ENCODE results near the gene SYT9.
A peak's percentile ranks its signal among the peaks of the same experiment; 100 is the strongest.

SYT9 gene

DNA sequence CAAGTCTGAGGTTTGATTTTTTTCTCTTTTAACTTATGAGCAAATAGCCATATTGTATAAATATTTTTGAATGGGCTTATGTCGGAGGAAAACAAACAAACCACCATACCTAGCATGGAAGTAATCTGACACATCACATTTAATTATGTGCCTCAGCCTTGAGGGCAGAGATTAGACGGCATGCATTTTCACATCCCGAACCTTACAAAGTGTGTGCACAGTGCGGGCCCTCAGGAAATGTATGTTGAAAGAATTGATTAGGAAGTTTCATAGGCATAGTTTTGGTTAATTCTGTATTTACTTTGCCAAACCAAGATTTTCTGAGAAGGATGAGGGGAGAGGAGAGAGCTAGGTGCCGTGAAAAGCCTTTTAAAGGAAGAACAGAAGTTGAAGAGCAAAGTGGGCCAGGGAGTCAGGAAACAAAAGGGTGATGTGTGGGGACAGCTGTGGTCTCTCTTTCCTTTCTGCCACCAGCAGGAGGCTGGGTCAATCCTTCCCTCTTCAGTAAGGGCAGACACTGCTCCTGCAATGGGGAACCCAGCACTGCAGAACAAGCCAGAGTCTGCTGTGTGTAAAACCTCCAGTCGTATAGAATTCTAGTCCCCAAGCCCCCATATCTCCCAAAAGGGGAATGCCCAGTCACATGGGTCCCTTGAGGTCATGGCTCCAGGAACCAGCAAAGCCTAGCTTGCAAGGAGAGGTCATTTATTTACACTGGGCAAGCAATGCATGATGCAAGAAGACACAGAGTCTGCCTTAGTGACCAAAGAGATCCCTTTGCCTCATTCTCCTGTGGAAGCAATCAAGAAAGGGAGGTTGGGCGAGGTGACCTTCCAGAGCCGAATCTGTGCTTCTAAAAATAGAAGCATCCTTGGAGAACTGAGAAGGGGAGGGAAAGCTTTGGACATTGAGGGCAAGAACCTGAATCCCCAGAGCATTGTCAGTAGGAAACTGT, 162.5 kb downstream of the SYT9 start:
- H3K27me3 Mint-ChIP-seq = peaks cover 17% of the 10 kb centered on the region
- ATAC-seq (ENCODE audit: low read depth) = no peak
- no peak overlapping the region for H3K4me3 Mint-ChIP-seq
- H3K4me1 Mint-ChIP-seq = no peaks in the 10 kb centered on the region
- H3K36me3 Mint-ChIP-seq = peaks cover 5% of the 10 kb centered on the region
- no peak for DNase-seq (ENCODE audit: low spot score in 2 of 2)
- H3K9me3 Mint-ChIP-seq = peaks cover 2% of the 10 kb centered on the region
- no peak overlapping the region for H3K27ac Mint-ChIP-seq

DNA sequence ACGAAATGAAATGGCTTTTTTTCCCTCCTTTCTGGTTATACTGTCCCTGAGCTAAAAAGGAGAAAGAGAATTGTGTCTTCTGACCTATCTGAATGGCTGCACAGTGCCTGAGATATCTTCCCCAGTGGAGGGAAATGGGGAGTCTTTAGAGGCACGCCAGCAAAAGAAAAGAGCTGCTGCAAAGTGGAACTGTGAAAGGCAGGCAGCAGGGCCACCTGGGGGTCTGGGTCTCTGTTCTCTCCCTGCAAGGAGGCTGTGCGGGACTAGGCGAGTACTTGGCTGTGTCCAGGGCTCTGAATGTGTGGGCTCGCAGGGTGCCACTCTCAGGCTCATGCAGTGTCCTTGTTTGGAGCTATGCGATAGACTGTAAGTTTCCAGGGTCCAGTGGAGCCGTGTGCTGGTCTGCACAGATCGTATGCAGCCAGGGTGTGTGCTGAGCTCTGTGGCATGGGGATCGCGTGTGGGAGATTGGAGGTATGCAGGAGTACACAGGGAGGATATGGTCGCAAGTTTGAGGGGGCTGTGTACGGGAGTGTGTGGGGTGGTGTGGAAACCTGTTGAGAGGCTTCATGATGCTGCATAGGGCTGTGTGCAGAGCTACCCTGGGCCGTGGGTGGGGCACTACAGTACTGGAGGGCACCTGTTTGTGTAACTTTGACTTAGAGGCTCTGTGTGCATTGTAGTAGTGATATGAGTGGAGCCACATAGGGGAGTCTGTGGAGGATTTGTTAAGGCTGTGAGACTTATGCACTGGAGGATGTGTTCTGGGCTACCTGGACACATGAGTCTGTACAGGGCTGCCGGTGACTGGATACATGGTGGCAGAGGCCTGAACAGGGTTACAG, 163.5 kb downstream of the SYT9 start:
- ATAC-seq (ENCODE audit: low read depth) = no peak
- DNase-seq (ENCODE audit: low spot score in 2 of 2) = no peak
- no peaks in the 10 kb centered on the region for H3K4me1 Mint-ChIP-seq
- no peak overlapping the region for H3K4me3 Mint-ChIP-seq
- no peaks in the 10 kb centered on the region for H3K9me3 Mint-ChIP-seq
- no peak overlapping the region for H3K27ac Mint-ChIP-seq
- peaks cover 16% of the 10 kb centered on the region for H3K27me3 Mint-ChIP-seq
- H3K36me3 Mint-ChIP-seq = peaks cover 3% of the 10 kb centered on the region

DNA sequence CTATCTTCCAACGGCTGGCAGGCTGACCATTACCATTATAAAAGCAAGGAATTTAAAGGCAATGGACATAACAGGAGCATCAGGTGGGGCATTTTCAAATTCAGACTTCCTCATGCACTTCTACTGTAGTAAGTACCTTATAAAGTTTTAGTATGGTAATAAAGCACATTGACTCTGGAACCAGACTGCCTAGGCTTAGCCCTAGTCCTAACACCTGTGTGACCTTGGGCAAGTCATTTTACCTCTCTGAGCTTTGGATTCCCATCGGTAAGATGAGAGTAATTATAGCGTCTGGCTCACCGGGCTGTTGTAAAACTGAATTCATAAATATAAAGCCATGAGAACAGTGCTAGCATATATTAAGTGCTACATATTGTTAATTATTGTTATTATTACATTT, 164.4 kb downstream of the SYT9 start:
- ATAC-seq (ENCODE audit: low read depth) (no peak), DNase-seq (ENCODE audit: low spot score in 2 of 2) (no peak)
- peaks cover 15% of the 10 kb centered on the region for H3K27me3 Mint-ChIP-seq
- no peak overlapping the region for H3K4me3 Mint-ChIP-seq
- H3K27ac Mint-ChIP-seq = no peak overlapping the region
- peaks cover 3% of the 10 kb centered on the region for H3K36me3 Mint-ChIP-seq
- H3K9me3 Mint-ChIP-seq = no peaks in the 10 kb centered on the region
- H3K4me1 Mint-ChIP-seq = no peaks in the 10 kb centered on the region

DNA sequence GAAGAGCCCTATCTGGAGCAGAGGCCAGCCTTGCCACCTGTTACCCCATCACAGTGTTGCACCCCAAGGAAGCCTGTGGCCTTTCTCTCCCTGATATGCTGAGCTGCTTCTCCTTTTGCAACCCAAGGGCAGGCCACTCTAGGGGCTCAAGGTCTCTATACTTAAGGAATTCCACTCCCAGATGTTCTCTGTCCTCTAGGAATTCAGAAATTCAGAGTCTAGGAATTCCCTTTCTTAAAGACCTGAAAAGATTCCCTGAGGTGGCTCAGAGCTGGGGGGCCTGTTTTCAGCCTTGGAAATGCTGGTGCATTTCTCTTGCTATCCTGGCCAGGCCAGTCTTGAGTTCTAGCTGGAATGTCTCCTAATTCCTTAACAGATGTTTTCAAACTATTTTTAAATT, 165.6 kb downstream of the SYT9 start:
- Mint-ChIP-seq H3K36me3 (peaks cover 5% of the 10 kb centered on the region), H3K4me3 (no peak overlapping the region), H3K27ac (no peak overlapping the region), H3K4me1 (no peaks in the 10 kb centered on the region), H3K9me3 (no peaks in the 10 kb centered on the region), H3K27me3 (peaks cover 12% of the 10 kb centered on the region)
- ATAC-seq (ENCODE audit: low read depth) (no peak), DNase-seq (ENCODE audit: low spot score in 2 of 2) (no peak)

DNA sequence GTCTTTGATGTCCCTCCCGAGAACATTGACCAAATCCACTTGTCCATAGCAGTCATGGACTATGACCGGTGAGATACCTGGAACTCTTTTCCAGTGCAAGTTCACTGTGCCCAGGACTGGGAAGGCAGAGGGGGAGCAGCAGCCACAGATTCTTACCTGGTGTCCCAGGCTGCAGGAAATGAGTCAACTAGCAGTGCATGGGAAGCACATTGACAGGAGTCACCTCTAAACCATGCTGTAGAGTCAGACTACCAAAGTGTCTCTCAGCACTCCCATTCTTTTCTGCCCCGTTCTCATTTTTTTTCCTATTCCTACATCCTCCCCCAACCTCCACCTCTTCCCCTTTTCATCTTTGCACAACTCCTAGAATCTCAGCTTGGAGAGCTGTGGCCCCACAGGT, 166.4 kb downstream of the SYT9 start:
- DNase-seq (ENCODE audit: low spot score in 2 of 2) (no peak), ATAC-seq (ENCODE audit: low read depth) (no peak)
- no peak overlapping the region for H3K4me3 Mint-ChIP-seq
- H3K36me3 Mint-ChIP-seq = peaks cover 5% of the 10 kb centered on the region
- no peaks in the 10 kb centered on the region for H3K9me3 Mint-ChIP-seq
- H3K27ac Mint-ChIP-seq = no peak overlapping the region
- peaks cover 1% of the 10 kb centered on the region for H3K4me1 Mint-ChIP-seq
- peaks cover 10% of the 10 kb centered on the region for H3K27me3 Mint-ChIP-seq

DNA sequence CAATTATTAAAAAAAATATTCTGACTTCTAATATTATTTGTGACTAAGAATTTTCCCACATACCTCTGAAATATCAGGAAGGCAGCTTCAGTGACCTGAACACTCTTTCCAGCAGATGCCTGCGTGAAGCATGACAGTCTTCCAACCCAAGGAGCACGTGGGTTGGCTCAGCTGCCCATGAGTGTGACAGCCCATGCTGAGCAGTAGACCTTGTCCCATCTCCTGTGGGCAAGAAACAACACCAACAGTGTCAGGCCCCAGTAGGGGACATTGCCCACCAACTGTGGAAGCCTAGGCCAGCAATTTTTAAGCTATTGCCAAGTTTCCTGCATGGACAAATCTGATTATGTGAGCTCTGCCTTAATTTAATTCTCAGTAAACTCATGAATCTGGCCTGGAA, 167.2 kb downstream of the SYT9 start:
- ATAC-seq (ENCODE audit: low read depth) = no peak
- peaks cover 3% of the 10 kb centered on the region for H3K36me3 Mint-ChIP-seq
- no peak overlapping the region for H3K27ac Mint-ChIP-seq
- H3K4me3 Mint-ChIP-seq = no peak overlapping the region
- no peak for DNase-seq (ENCODE audit: low spot score in 2 of 2)
- no peaks in the 10 kb centered on the region for H3K9me3 Mint-ChIP-seq
- peaks cover 3% of the 10 kb centered on the region for H3K4me1 Mint-ChIP-seq
- peaks cover 8% of the 10 kb centered on the region for H3K27me3 Mint-ChIP-seq

DNA sequence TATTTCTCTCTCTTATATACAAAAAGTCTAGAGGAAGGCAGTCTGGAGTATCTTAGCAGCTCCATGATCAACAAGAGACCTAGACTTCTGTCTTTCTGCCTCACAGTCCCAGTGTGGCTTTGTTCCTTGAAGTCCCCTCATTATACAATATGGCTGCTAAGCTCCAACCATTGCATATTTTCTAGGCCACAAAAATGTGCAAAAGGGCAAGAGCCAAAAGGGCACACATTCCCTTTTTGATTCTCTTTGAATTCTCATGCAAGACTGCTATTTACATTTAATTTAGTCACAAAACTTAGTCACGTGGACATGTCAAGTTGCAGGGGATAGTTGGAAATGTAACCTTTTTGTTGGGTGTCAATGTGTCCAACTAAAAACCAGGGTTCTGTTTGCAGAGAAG, 169.4 kb downstream of the SYT9 start:
- Mint-ChIP-seq H3K27ac (no peak overlapping the region), H3K9me3 (no peaks in the 10 kb centered on the region), H3K4me3 (no peak overlapping the region), H3K4me1 (peaks cover 3% of the 10 kb centered on the region), H3K27me3 (no peaks in the 10 kb centered on the region), H3K36me3 (peaks cover 2% of the 10 kb centered on the region)
- ATAC-seq (ENCODE audit: low read depth) = no peak
- DNase-seq (ENCODE audit: low spot score in 2 of 2) = no peak

DNA sequence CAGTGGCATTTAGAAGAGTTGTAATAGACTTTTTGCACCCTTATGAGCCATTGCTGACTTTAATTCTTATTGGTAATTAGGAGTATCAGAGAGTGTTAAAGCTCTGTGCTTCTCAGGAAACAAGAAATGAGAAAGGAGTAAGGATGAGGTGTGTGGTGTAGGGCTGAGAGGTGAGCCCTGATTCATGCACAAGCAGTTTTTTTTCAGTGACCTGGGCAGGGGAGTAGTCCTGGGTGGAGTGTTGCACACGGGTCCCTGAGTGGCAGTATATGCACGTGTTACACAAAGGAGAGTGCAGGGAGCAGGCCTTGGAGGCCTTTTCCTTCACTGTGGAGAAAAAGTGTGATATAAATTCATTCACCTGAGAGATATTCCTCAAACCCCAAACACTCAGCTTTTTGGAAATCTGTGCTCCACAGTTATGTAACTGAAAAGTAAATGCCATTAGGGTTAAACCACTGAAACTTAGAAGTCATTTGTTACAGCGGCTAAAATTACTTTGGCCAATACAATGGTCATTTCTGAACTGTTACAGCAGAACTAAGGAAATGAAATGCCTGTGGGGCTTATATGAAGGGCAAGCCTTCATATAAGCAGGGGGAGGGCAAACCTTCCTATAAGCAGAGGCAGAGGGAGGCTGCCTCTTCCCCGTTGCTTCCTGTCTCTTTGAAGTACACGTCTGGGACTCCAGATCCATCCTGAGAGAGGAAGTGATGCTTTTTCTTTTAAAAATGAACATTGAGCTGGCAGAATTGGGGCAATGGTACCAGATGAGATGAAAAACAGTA, 171.0 kb downstream of the SYT9 start:
- no peak for DNase-seq (ENCODE audit: low spot score in 2 of 2)
- ATAC-seq (ENCODE audit: low read depth) = no peak
- no peaks in the 10 kb centered on the region for H3K27me3 Mint-ChIP-seq
- no peak overlapping the region for H3K27ac Mint-ChIP-seq
- H3K4me3 Mint-ChIP-seq = no peak overlapping the region
- no peaks in the 10 kb centered on the region for H3K9me3 Mint-ChIP-seq
- H3K36me3 Mint-ChIP-seq = peaks cover 4% of the 10 kb centered on the region
- H3K4me1 Mint-ChIP-seq = peaks cover 3% of the 10 kb centered on the region

DNA sequence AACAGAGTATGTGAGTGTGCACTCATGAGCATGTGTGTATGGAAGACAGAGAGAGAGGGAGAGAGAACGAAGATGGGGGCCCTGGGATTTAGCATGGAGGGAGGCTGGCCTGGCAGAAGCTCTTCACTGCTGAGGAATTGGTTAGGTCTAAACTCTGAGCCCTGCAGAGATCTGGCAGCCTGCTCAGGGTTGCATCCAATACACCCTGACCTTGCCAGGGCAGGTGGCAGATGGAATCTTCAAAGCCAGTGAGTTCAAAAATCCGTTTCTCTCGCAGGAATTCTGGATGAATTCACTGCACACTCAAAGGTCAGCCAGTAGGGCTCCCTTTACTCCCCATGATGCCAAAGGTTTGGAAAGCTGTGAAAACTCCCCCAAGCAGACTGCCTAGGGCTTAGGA, 172.2 kb downstream of the SYT9 start:
- H3K36me3 Mint-ChIP-seq = peaks cover 4% of the 10 kb centered on the region
- H3K27me3 Mint-ChIP-seq = no peaks in the 10 kb centered on the region
- H3K4me3 Mint-ChIP-seq = no peak overlapping the region
- ATAC-seq (ENCODE audit: low read depth) (no peak), DNase-seq (ENCODE audit: low spot score in 2 of 2) (no peak)
- no peak overlapping the region for H3K27ac Mint-ChIP-seq
- no peaks in the 10 kb centered on the region for H3K9me3 Mint-ChIP-seq
- H3K4me1 Mint-ChIP-seq = peaks cover 3% of the 10 kb centered on the region

DNA sequence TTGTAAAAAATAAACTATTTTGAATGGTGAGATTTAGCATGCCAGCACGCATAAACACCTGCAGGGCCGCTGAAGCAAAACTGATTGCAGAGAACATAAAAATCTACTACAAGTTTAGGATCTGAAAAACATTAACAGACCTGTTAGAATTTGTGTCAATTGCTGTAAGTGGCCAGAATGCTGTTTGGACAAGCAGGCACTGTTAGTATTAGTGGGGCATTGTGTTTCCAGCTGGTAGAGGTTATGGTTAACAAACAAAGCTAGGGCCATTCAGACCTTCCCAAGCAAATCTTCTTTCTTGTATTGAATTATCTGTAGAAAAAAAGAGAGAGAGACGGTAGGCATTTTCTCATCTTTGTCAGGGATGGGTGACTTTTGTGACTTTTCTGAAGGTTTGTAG, 176.0 kb downstream of the SYT9 start:
- Mint-ChIP-seq H3K4me1 (peaks cover 3% of the 10 kb centered on the region), H3K9me3 (no peaks in the 10 kb centered on the region), H3K36me3 (peaks cover 6% of the 10 kb centered on the region), H3K27me3 (no peaks in the 10 kb centered on the region), H3K4me3 (no peak overlapping the region), H3K27ac (no peak overlapping the region)
- no peak for ATAC-seq (ENCODE audit: low read depth)
- no peak for DNase-seq (ENCODE audit: low spot score in 2 of 2)

DNA sequence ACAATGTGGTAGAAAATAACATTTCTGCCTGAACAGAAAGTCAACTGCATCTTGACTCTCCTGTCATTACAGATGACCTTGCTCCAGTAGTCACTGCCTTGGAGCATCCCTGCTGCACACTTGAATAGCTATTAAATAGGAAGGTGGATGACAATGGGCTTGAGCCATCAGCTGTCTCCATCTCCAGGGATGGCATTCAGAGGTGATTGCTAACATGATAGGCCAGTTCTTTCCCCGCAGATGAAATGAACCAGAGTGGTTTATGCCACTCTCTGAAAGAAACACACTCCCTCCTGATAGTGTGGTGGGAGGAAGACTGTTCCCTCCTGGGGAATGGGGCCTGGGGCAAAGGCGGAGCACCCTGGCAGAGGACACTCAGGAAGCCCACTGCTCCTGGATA, 176.5 kb downstream of the SYT9 start:
- H3K4me3 Mint-ChIP-seq = no peak overlapping the region
- no peak overlapping the region for H3K27ac Mint-ChIP-seq
- H3K4me1 Mint-ChIP-seq = peaks cover under 1% of the 10 kb centered on the region
- no peaks in the 10 kb centered on the region for H3K9me3 Mint-ChIP-seq
- no peak for ATAC-seq (ENCODE audit: low read depth)
- no peaks in the 10 kb centered on the region for H3K27me3 Mint-ChIP-seq
- DNase-seq (ENCODE audit: low spot score in 2 of 2) = no peak
- H3K36me3 Mint-ChIP-seq = peaks cover 6% of the 10 kb centered on the region

DNA sequence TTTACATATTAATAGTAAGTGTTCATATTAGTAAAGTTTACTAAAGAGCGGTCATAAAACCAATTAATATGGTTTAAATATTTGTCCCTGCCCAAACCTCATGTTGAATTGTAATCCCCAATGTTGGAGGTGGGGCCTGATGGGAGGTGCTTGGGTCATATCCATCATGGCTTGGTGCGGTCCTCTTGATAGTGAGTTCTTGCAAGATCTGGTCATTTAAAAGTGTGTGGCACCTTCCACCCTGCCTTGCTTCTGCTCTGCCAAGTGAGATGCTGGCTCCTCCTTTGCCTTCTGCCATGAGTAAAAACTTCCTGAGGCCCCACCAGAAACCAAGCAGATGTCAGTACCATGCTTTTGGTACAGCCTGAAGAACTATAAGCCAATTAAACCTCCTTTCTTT, 178.8 kb downstream of the SYT9 start:
- Mint-ChIP-seq H3K36me3 (peaks cover 12% of the 10 kb centered on the region), H3K4me1 (no peaks in the 10 kb centered on the region), H3K4me3 (no peak overlapping the region), H3K27me3 (no peaks in the 10 kb centered on the region), H3K9me3 (no peaks in the 10 kb centered on the region), H3K27ac (no peak overlapping the region)
- DNase-seq (ENCODE audit: low spot score in 2 of 2) (no peak), ATAC-seq (ENCODE audit: low read depth) (no peak)

DNA sequence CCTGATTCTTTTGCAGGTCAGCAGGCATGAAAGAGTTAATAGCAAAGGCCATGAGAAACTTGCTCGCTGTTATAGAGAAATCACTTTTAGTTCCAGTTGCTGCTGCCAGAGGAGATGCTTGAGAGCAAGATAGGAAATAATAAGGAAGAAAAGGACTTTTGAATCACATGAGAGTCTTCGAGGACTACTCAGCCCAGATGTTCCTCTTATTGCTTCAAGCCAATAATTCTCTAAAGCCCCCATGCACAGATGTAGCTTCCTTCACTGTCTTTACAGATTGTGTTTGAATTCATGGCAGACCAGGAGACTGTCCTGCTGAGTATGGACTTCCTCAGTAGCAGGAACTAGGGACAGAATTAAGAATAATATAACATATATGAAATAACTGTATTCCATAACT, 183.5 kb downstream of the SYT9 start:
- Mint-ChIP-seq H3K36me3 (peaks cover 23% of the 10 kb centered on the region), H3K4me3 (no peak overlapping the region), H3K27me3 (no peaks in the 10 kb centered on the region), H3K4me1 (peaks cover 18% of the 10 kb centered on the region), H3K9me3 (no peaks in the 10 kb centered on the region), H3K27ac (no peak overlapping the region)
- DNase-seq (ENCODE audit: low spot score in 2 of 2) (no peak), ATAC-seq (ENCODE audit: low read depth) (no peak)

DNA sequence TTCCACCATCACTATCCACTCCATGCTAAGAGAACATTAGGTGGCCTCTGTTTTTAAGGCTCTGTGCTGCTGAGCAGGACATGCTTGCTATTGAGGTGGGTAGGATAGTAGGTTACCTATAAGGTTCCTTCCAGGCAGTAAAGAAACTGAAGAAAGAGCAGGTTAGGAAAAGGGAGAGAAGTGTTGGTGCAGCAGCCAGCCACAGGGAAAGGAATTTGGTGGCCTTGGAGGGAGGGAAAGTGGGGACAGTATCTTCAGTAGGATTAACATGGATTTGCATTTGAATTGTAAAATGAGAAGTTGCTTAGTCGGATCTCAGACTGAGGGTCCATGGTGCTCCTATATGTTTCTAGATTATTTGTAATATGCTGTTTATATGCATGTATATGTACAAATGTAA, 184.4 kb downstream of the SYT9 start:
- peaks cover 18% of the 10 kb centered on the region for H3K4me1 Mint-ChIP-seq
- H3K36me3 Mint-ChIP-seq = peaks cover 29% of the 10 kb centered on the region
- no peaks in the 10 kb centered on the region for H3K9me3 Mint-ChIP-seq
- H3K27ac Mint-ChIP-seq = peak overlapping the region; percentile 81
- ATAC-seq (ENCODE audit: low read depth) (no peak), DNase-seq (ENCODE audit: low spot score in 2 of 2) (no peak)
- no peaks in the 10 kb centered on the region for H3K27me3 Mint-ChIP-seq
- peak overlapping the region; percentile 55 for H3K4me3 Mint-ChIP-seq
